Mammary epithelial cell (primary cell): Measurements from ENCODE around the gene SEMA5B.

Experiments used
- CTCF ChIP-seq, 2 donors: IDR thresholded peaks in 1 of 2; conservative IDR thresholded peaks in 1 of 2; 2 replicates each; pipeline ENCODE4 v1.5.1; 2011 to 2012; ENCODE audit warnings: inconsistent platforms in 2 of 2, low read length in 2 of 2, mild to moderate bottlenecking in 2 of 2, control low read depth in 1 of 2, low read depth in 1 of 2; ENCODE audit not compliant: insufficient read depth in 1 of 2; ENCODE audit errors: extremely low read depth in 1 of 2
- EZH2 ChIP-seq: IDR thresholded peaks from 2 replicates; pipeline ENCODE4 v1.6.1; 2012; ENCODE audit warnings: low read length, inconsistent platforms, borderline replicate concordance

- TF ChIP-seq CTCF (conservative IDR thresholded peaks at IDR 0.05 in 1 of 2, IDR thresholded peaks at IDR 0.05 in 1 of 2; ENCODE audit: extremely low read depth in 1 of 2, insufficient read depth in 1 of 2, low read depth in 1 of 2, low read length in 2 of 2) (no peak), EZH2 (no peak)
Observed at GRCh38 chr3:122987736-122988319, 39.7 kb downstream of the SEMA5B start.
